Keratinocyte (primary cell): Measurements from ENCODE around the gene AFF2.

Source experiments
- CTCF ChIP-seq, 3 experiments: IDR thresholded peaks in 1 of 3; conservative IDR thresholded peaks in 1 of 3; optimal IDR thresholded peaks in 1 of 3; 2 replicates in 2 of 3; 3 replicates in 1 of 3; pipeline versions ENCODE3 to v1.5.1; 2011; ENCODE audit warnings: low read length in 3 of 3, mild to moderate bottlenecking in 3 of 3, moderate library complexity in 2 of 3, control low read depth in 1 of 3, inconsistent platforms in 1 of 3; ENCODE audit not compliant: insufficient read depth in 2 of 3; ENCODE audit errors: extremely low read depth in 1 of 3
- EZH2 ChIP-seq: IDR thresholded peaks from one replicate; pipeline ENCODE4 v1.6.1; 2012; ENCODE audit warnings: inconsistent platforms, mild to moderate bottlenecking, low read length, moderate library complexity

DNA sequence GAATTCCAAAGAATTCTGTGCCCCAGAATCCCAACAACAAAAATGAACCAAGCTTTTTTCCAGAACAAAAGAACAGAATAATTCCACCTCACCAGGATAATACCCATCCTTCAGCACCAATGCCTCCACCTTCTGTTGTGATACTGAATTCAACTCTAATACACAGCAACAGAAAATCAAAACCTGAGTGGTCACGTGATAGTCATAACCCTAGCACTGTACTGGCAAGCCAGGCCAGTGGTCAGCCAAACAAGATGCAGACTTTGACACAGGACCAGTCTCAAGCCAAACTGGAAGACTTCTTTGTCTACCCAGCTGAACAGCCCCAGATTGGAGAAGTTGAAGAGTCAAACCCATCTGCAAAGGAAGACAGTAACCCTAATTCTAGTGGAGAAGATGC, 161.6 kb downstream of the AFF2 start:
- no peak for TF ChIP-seq CTCF (optimal IDR thresholded peaks at IDR 0.05 in 1 of 3, IDR thresholded peaks at IDR 0.05 in 1 of 3, conservative IDR thresholded peaks at IDR 0.05 in 1 of 3; ENCODE audit: extremely low read depth in 1 of 3, insufficient read depth in 2 of 3, low read length in 3 of 3)
- TF ChIP-seq EZH2, result no peak
